ENCODE results near the gene ANKS3. TPM values are rescaled to one million over a fixed set of nuclear protein-coding genes. Genes with fewer than 3 reads are reported as not detected.
"Not testable (repeated sequence)": the region's sequence is repeated elsewhere in the genome, so short reads cannot be mapped to it uniquely, and the experiment has no call there.

Gene ANKS3
- total and polyA plus RNA-seq, 9 donors: 6.7 to 37.4 (median 29.6) TPM

DNA sequence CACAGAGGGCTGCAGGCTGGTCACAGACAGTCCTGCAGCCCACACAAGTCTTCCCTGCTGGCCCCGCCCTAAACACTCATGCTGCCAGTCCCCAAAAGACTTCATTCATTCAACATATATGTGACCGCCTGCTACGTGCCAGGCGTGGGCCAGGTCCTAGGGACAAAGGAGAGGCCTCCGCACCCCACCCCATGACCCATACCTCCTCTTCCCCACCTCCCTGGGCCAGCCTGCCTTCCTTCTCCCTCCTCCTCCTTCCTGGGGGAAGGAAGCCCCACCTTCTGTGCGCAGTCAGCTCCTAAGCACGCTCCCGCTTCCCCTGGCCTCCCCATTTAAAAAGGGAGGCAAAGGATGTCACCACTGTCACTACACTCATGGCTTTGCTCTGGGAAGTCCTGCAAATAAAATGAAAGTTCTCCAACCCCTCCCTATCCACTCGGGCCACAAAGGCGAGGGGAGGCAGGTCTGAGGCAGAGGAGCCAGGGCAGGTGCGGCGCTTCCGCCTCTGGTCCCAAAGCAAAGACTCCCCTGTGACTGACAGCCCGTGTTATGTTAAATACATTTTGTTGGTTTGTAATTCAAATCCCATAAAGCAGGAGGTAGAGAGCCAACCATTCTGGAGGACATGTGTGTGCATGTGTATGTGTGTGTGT lies 9.3 kb upstream of the ANKS3 start:
- H3K36me3 ChIP-seq: no peaks in the 10 kb centered on the region
- H3K9me3 ChIP-seq: no peaks in the 10 kb centered on the region
- H3K27ac ChIP-seq: no peak overlapping the region
- no peaks in the 10 kb centered on the region for H3K27me3 ChIP-seq
- peaks cover 11% of the 10 kb centered on the region for H3K4me1 ChIP-seq (ENCODE audit: insufficient read depth)
- WGBS, 3 donors: 17 to 26% (median 22%) methylated on average over 14 of the region's 14 CpGs
- intact Hi-C loops (cut with DNase I): loop anchor here in 1 of 4 donors (10.0 kb wide), 1 partner anchor 239 kb away; no protein-coding TSS in a partner anchor
- TF ChIP-seq, protein P1, sequence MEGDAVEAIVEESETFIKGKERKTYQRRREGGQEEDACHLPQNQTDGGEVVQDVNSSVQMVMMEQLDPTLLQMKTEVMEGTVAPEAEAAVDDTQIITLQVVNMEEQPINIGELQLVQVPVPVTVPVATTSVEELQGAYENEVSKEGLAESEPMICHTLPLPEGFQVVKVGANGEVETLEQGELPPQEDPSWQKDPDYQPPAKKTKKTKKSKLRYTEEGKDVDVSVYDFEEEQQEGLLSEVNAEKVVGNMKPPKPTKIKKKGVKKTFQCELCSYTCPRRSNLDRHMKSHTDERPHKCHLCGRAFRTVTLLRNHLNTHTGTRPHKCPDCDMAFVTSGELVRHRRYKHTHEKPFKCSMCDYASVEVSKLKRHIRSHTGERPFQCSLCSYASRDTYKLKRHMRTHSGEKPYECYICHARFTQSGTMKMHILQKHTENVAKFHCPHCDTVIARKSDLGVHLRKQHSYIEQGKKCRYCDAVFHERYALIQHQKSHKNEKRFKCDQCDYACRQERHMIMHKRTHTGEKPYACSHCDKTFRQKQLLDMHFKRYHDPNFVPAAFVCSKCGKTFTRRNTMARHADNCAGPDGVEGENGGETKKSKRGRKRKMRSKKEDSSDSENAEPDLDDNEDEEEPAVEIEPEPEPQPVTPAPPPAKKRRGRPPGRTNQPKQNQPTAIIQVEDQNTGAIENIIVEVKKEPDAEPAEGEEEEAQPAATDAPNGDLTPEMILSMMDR (IDR thresholded peaks at IDR 0.05): no peak
- TF ChIP-seq EP300 (IDR thresholded peaks at IDR 0.05): no peak
- TF ChIP-seq POLR2A (IDR thresholded peaks at IDR 0.05): no peak
- DNase-seq: no peak
- H3K4me3 ChIP-seq: no peak overlapping the region

DNA sequence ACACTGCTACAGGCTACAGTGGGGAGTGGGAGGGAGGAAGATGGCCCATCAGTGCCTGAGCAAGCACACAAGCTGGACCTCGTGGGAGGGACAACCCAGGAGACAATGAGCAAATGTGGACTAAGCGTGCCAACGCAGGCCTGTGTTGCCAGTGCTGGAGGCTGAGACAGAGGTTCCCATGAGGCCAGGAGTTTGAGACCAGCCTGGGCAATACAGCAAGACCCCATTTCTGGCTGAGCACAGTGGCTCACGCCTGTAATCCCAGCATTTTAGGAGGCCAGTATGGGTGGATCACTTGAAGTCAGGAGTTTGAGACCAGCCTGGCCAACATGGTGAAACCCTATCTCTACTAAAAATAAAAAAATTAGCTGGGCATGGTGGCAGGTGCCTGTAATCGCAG lies 4.3 kb upstream of the ANKS3 start:
- H3K4me3 ChIP-seq; H3K4me1 ChIP-seq (ENCODE audit: insufficient read depth); DNase-seq; H3K27me3 ChIP-seq; H3K36me3 ChIP-seq; H3K9me3 ChIP-seq; intact Hi-C loops (cut with DNase I); H3K27ac ChIP-seq: not testable (repeated sequence)
- WGBS, 3 donors: 63 to 68% (median 67%) methylated on average over 5 of the region's 5 CpGs

DNA sequence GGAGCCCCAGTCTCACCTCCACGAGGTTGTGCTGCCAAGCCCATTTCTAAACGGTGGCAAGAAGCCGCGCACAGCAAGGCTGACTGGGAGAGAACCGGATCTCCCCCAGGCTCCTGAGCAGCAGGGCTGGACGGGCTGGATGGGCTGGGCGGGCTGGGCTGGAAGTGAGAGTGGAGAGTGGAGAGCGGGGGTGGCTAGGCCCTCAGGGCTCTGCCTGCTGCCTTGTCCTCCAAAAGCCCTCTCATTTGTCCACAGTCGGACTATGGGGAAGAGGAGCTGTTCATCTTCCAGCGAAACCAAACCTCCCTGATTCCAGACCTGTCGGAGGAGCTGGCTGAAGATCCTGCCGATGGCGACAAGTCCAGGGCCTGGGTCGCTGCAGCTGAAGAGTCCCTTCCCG lies 3.5 kb upstream of the ANKS3 start:
- 68 to 70% (median 69%) methylated on average over 15 of the region's 15 CpGs for WGBS, 3 donors

DNA sequence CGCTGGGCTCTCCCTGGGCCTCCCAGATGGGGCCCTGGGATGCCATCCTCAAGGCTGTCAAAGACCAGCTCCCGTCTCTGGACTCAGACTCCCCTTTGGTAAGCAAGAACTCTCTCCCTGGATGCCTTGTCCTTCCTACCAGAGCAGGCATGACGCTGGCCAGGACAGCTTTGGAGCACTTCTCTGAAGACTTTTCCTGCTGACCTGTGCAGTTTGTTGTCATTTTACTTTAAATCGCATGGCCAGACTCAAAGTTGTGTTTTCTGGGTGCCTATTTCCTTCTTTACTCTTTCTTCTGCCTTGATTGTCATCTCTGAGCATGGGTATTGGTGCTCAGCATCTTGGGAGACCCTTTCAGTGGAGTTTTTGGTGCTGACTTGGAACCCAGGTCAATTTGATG lies 2.5 kb upstream of the ANKS3 start:
- H3K9me3 ChIP-seq: no peaks in the 10 kb centered on the region
- no peak overlapping the region for H3K27ac ChIP-seq
- H3K36me3 ChIP-seq: no peaks in the 10 kb centered on the region
- peaks cover 2% of the 10 kb centered on the region for H3K4me1 ChIP-seq (ENCODE audit: insufficient read depth)
- intact Hi-C loops (cut with DNase I): no loop called here
- H3K4me3 ChIP-seq: no peak overlapping the region
- 75 to 81% (median 78%) methylated on average over 4 of the region's 4 CpGs for WGBS, 3 donors
- TF ChIP-seq, protein P1 (IDR thresholded peaks at IDR 0.05): no peak
- TF ChIP-seq EP300 (IDR thresholded peaks at IDR 0.05) (no peak), POLR2A (IDR thresholded peaks at IDR 0.05) (no peak)
- DNase-seq: no peak
- H3K27me3 ChIP-seq: no peaks in the 10 kb centered on the region

More for the DNA sequence above, 3.5 kb upstream of the ANKS3 start:
- H3K27ac ChIP-seq: no peak overlapping the region
- H3K4me3 ChIP-seq: no peak overlapping the region
- no peaks in the 10 kb centered on the region for H3K36me3 ChIP-seq
- H3K27me3 ChIP-seq: no peaks in the 10 kb centered on the region
- intact Hi-C loops (cut with DNase I): no loop called here
- peaks cover 2% of the 10 kb centered on the region for H3K4me1 ChIP-seq (ENCODE audit: insufficient read depth)
- TF ChIP-seq, protein P1 (IDR thresholded peaks at IDR 0.05): no peak
- TF ChIP-seq POLR2A (IDR thresholded peaks at IDR 0.05) (no peak), EP300 (IDR thresholded peaks at IDR 0.05) (no peak)
- no peaks in the 10 kb centered on the region for H3K9me3 ChIP-seq
- no peak for DNase-seq
